Neuronal stem cell (in vitro differentiated cells): ENCODE data around the gene TACC2.
A peak's percentile ranks its signal among the peaks of the same experiment; 100 is the strongest.

Experiments used
- DNase-seq: peaks from one replicate; pipeline ENCODE4 v3.0.0-alpha.2; 2013; ENCODE audit warnings: low spot score
- H2AFZ ChIP-seq: one replicate; pipeline ENCODE4 v1.6.1; 2013; ENCODE audit warnings: mild to moderate bottlenecking, low read length, inconsistent platforms
- H2AK5ac ChIP-seq: 2 replicates; pipeline ENCODE4 v1.6.1; 2013; ENCODE audit warnings: low read depth, mild to moderate bottlenecking, inconsistent platforms, low read length, moderate library complexity, mixed read lengths
- H2BK120ac ChIP-seq: 2 replicates; pipeline ENCODE4 v1.6.1; 2013; ENCODE audit warnings: low read depth, mild to moderate bottlenecking, inconsistent platforms, low read length, moderate library complexity, mixed read lengths
- H2BK12ac ChIP-seq: one replicate; pipeline ENCODE4 v1.6.1; 2013; ENCODE audit warnings: low read length, inconsistent platforms
- H2BK15ac ChIP-seq: 2 replicates; pipeline ENCODE4 v1.6.1; 2013; ENCODE audit warnings: mild to moderate bottlenecking, low read length, inconsistent platforms, mixed read lengths
- H2BK5ac ChIP-seq: one replicate; pipeline ENCODE4 v1.6.1; 2013; ENCODE audit warnings: inconsistent platforms, mild to moderate bottlenecking, low read length, moderate library complexity
- H3K14ac ChIP-seq: one replicate; pipeline ENCODE4 v1.6.1; 2013; ENCODE audit warnings: low read length, inconsistent platforms
- H3K18ac ChIP-seq: 2 replicates; pipeline ENCODE4 v1.6.1; 2013; ENCODE audit warnings: low read length, inconsistent platforms
- H3K23ac ChIP-seq: 2 replicates; pipeline ENCODE4 v1.6.1; 2013; ENCODE audit warnings: low read depth, mild to moderate bottlenecking, mixed read lengths, low read length, inconsistent platforms; ENCODE audit not compliant: poor library complexity
- H3K27ac ChIP-seq: replicated peaks from 3 replicates; pipeline ENCODE4 v1.5.1; 2013; ENCODE audit warnings: low read length, inconsistent platforms
- H3K27me3 ChIP-seq, 3 experiments: 2 replicates each; pipeline ENCODE4 v1.6.1; 2013; ENCODE audit warnings: low read length in 3 of 3, mild to moderate bottlenecking in 2 of 3, inconsistent platforms in 1 of 3, low read depth in 1 of 3, mixed read lengths in 1 of 3, moderate library complexity in 1 of 3; ENCODE audit not compliant: control insufficient read depth in 3 of 3, insufficient read depth in 3 of 3
- H3K36me3 ChIP-seq, 2 donors: replicated peaks in 1 of 2; 2 replicates each; pipeline ENCODE4 v1.6.1; 2013; ENCODE audit warnings: low read length in 2 of 2; ENCODE audit not compliant: control insufficient read depth in 2 of 2, insufficient read depth in 2 of 2
- H3K4ac ChIP-seq: 2 replicates; pipeline ENCODE4 v1.6.1; 2013; ENCODE audit warnings: inconsistent platforms, mild to moderate bottlenecking, low read length, moderate library complexity
- H3K4me1 ChIP-seq, 2 donors: 1 replicate in 1 of 2; 2 replicates in 1 of 2; pipeline ENCODE4 v1.6.1; 2013; ENCODE audit warnings: low read length in 2 of 2, low read depth in 1 of 2; ENCODE audit not compliant: control insufficient read depth in 2 of 2, insufficient read depth in 1 of 2
- H3K4me2 ChIP-seq: one replicate; pipeline ENCODE4 v1.6.1; 2013; ENCODE audit warnings: mild to moderate bottlenecking, low read length, inconsistent platforms; ENCODE audit not compliant: insufficient read depth, poor library complexity, severe bottlenecking
- H3K4me3 ChIP-seq, 2 donors: 2 replicates each; pipeline ENCODE4 v1.5.1; 2013; ENCODE audit warnings: low read length in 2 of 2, mild to moderate bottlenecking in 2 of 2, inconsistent platforms in 1 of 2, moderate library complexity in 1 of 2
- H3K79me1 ChIP-seq: one replicate; pipeline ENCODE4 v1.6.1; 2013; ENCODE audit warnings: low read depth, mild to moderate bottlenecking, inconsistent platforms, low read length, moderate library complexity
- H3K9ac ChIP-seq: one replicate; pipeline ENCODE4 v1.6.1; 2013; ENCODE audit warnings: mild to moderate bottlenecking, low read depth, low read length, inconsistent platforms; ENCODE audit not compliant: poor library complexity
- H3K9me3 ChIP-seq, 2 donors: replicated peaks in 1 of 2; 2 replicates each; pipeline versions ENCODE3 to v1.6.1; 2013; ENCODE audit warnings: low read length in 2 of 2, mild to moderate bottlenecking in 2 of 2, inconsistent platforms in 1 of 2, low read depth in 1 of 2, mixed read lengths in 1 of 2, moderate library complexity in 1 of 2; ENCODE audit not compliant: control insufficient read depth in 2 of 2, insufficient read depth in 1 of 2
- H4K8ac ChIP-seq: one replicate; pipeline ENCODE4 v1.6.1; 2013; ENCODE audit warnings: low read depth, mild to moderate bottlenecking, inconsistent platforms, low read length, moderate library complexity
- H4K91ac ChIP-seq: one replicate; pipeline ENCODE4 v1.6.1; 2013; ENCODE audit warnings: low read length, low read depth, mild to moderate bottlenecking, inconsistent platforms; ENCODE audit not compliant: poor library complexity
- WGBS, 2 donors: extraction: QIAGEN DNeasy Blood & Tissue Kit; methylation state at CpG; one replicate each; pipeline ENCODE4 v1.1.7; 2013; ENCODE audit warnings: missing lambda C conversion rate in 2 of 2, mixed read lengths in 1 of 2; ENCODE audit not compliant: insufficient read length in 2 of 2, insufficient replicate concordance in 1 of 2; ENCODE audit errors: extremely low coverage in 2 of 2; 5-methylcytosine and 5-hydroxymethylcytosine counted together

The TACC2 gene

GRCh38 chr10:122299423-122300075, 310.6 kb downstream of the TACC2 start:
- Histone ChIP-seq H3K4ac (no peak overlapping the region), H3K79me1 (no peaks in the 10 kb centered on the region), H3K14ac (no peak overlapping the region), H2AFZ (peak overlapping the region; percentile 87), H2BK12ac (no peak overlapping the region), H2AK5ac (no peak overlapping the region), H3K4me2 (no peak overlapping the region), H3K9me3 (no peaks in the 10 kb centered on the region), H3K27me3 (no peaks in the 10 kb centered on the region), H2BK15ac (no peak overlapping the region), H4K91ac (no peak overlapping the region), H3K4me3 (no peak overlapping the region), H2BK120ac (no peak overlapping the region), H3K27ac (no peak overlapping the region), H3K4me1 (peaks cover 0 to 2% of the 10 kb centered on the region in 2 donors), H4K8ac (no peak overlapping the region), H3K36me3 (no peaks in the 10 kb centered on the region), H3K9ac (no peak overlapping the region), H3K23ac (no peak overlapping the region), H2BK5ac (no peak overlapping the region), H3K18ac (no peak overlapping the region)
- no CpG with 5 or more reads among the region's 14 CpGs for WGBS, 2 donors
- DNase-seq = no peak

- Histone ChIP-seq H3K27me3 (no peaks in the 10 kb centered on the region), H3K4me1 (peaks cover 0 to 2% of the 10 kb centered on the region in 2 donors), H3K9ac (no peak overlapping the region), H3K27ac (no peak overlapping the region), H3K4me3 (no peak overlapping the region), H3K4ac (no peak overlapping the region), H2BK5ac (no peak overlapping the region), H3K23ac (no peak overlapping the region), H3K4me2 (no peak overlapping the region), H2BK12ac (no peak overlapping the region), H3K36me3 (no peaks in the 10 kb centered on the region), H3K18ac (no peak overlapping the region), H2AFZ (no peak overlapping the region), H3K9me3 (no peaks in the 10 kb centered on the region), H4K91ac (peak overlapping the region; percentile 5), H3K79me1 (no peaks in the 10 kb centered on the region), H3K14ac (no peak overlapping the region), H2AK5ac (peak overlapping the region; percentile 27), H2BK120ac (no peak overlapping the region), H4K8ac (no peak overlapping the region), H2BK15ac (no peak overlapping the region)
- WGBS, 2 donors = no CpG with 5 or more reads among the region's 12 CpGs
- DNase-seq = no peak
These were observed 312.3 kb downstream of the TACC2 start for GRCh38 chr10:122301055-122301810.

GRCh38 chr10:122301811-122302115, 312.8 kb downstream of the TACC2 start:
- no peak overlapping the region for H2BK15ac ChIP-seq
- H4K8ac ChIP-seq = no peak overlapping the region
- no peak overlapping the region for H3K14ac ChIP-seq
- H2AFZ ChIP-seq = no peak overlapping the region
- no CpG with 5 or more reads among the region's 7 CpGs for WGBS, 2 donors
- H3K18ac ChIP-seq = no peak overlapping the region
- H3K4ac ChIP-seq = no peak overlapping the region
- no peak overlapping the region for H3K4me2 ChIP-seq
- no peaks in the 10 kb centered on the region for H3K9me3 ChIP-seq
- H3K23ac ChIP-seq = peak overlapping the region; percentile 22
- H3K36me3 ChIP-seq = no peaks in the 10 kb centered on the region
- H2BK120ac ChIP-seq = no peak overlapping the region
- peak overlapping the region; percentile 5 for H4K91ac ChIP-seq
- no peak overlapping the region for H3K9ac ChIP-seq
- H3K27ac ChIP-seq = no peak overlapping the region
- no peak for DNase-seq
- no peaks in the 10 kb centered on the region for H3K27me3 ChIP-seq
- H3K4me3 ChIP-seq = peak overlapping the region in 1 of 2 donors; percentile 36
- H3K79me1 ChIP-seq = no peaks in the 10 kb centered on the region
- no peak overlapping the region for H2BK12ac ChIP-seq
- H2BK5ac ChIP-seq = no peak overlapping the region
- peaks cover 0 to 2% of the 10 kb centered on the region in 2 donors for H3K4me1 ChIP-seq
- peak overlapping the region; percentile 27 for H2AK5ac ChIP-seq

- DNase-seq = no peak
These were observed 313.4 kb downstream of the TACC2 start for GRCh38 chr10:122302315-122302714.

More at GRCh38 chr10:122302315-122302714, 313.4 kb downstream of the TACC2 start:
- no peak overlapping the region for H4K8ac ChIP-seq
- no peak overlapping the region for H2BK12ac ChIP-seq
- H3K79me1 ChIP-seq = no peaks in the 10 kb centered on the region
- no peak overlapping the region for H2BK5ac ChIP-seq
- H3K4me3 ChIP-seq = no peak overlapping the region
- no peak overlapping the region for H2BK15ac ChIP-seq
- no peaks in the 10 kb centered on the region for H3K36me3 ChIP-seq
- H3K27ac ChIP-seq = no peak overlapping the region
- no peaks in the 10 kb centered on the region for H3K27me3 ChIP-seq
- no peak overlapping the region for H3K4me2 ChIP-seq
- H3K23ac ChIP-seq = no peak overlapping the region
- no peak overlapping the region for H2AK5ac ChIP-seq
- H4K91ac ChIP-seq = no peak overlapping the region
- H2BK120ac ChIP-seq = no peak overlapping the region
- WGBS, 2 donors = no CpG with 5 or more reads among the region's 4 CpGs
- no peak overlapping the region for H3K9ac ChIP-seq
- H3K18ac ChIP-seq = no peak overlapping the region
- H3K4me1 ChIP-seq = peaks cover 0 to 2% of the 10 kb centered on the region in 2 donors
- no peak overlapping the region for H3K14ac ChIP-seq
- no peak overlapping the region for H2AFZ ChIP-seq
- H3K4ac ChIP-seq = no peak overlapping the region
- no peaks in the 10 kb centered on the region for H3K9me3 ChIP-seq
